Measurements from ENCODE around the gene BNIPL.

The BNIPL gene

GRCh38 chr1:151047925-151048644 is 11.7 kb downstream of the BNIPL start:
- peaks cover 34% of the 10 kb centered on the region for H3K36me3 ChIP-seq (ENCODE audit: insufficient read depth, insufficient read length, low read length)
- DNase-seq (ENCODE audit: low read depth, low spot score): peak; percentile 80

GRCh38 chr1:151048645-151049032 is 12.3 kb downstream of the BNIPL start:
- no peaks in the 10 kb centered on the region for H3K4me1 ChIP-seq (ENCODE audit: insufficient read depth, insufficient read length)
- peak overlapping the region; percentile 83 for H3K4me3 ChIP-seq (ENCODE audit: insufficient read length, low read depth)
- H3K36me3 ChIP-seq (ENCODE audit: insufficient read depth, insufficient read length, low read length): peaks cover 40% of the 10 kb centered on the region
- no peak for DNase-seq (ENCODE audit: low read depth, low spot score)
- H3K27me3 ChIP-seq (ENCODE audit: insufficient read depth, insufficient read length): no peaks in the 10 kb centered on the region
- H3K9me3 ChIP-seq (ENCODE audit: insufficient read depth, low read length): no peaks in the 10 kb centered on the region
- H3K9ac ChIP-seq (ENCODE audit: insufficient read length, low read depth): peak overlapping the region; percentile 96
- TF ChIP-seq YY1 (IDR thresholded peaks at IDR 0.05; ENCODE audit: insufficient read depth, insufficient read length) (no peak), ZNF274 (IDR thresholded peaks at IDR 0.05; ENCODE audit: low read depth, low read length) (no peak), SUZ12 (IDR thresholded peaks at IDR 0.05; ENCODE audit: extremely low read depth, insufficient read depth, insufficient read length) (no peak)

More at GRCh38 chr1:151047925-151048644, 11.7 kb downstream of the BNIPL start:
- H3K9ac ChIP-seq (ENCODE audit: insufficient read length, low read depth): peak overlapping the region; percentile 96
- H3K4me3 ChIP-seq (ENCODE audit: insufficient read length, low read depth): peak overlapping the region; percentile 83
- no peaks in the 10 kb centered on the region for H3K27me3 ChIP-seq (ENCODE audit: insufficient read depth, insufficient read length)
- TF ChIP-seq YY1 (IDR thresholded peaks at IDR 0.05; ENCODE audit: insufficient read depth, insufficient read length): peak; percentile 47
- no peak for TF ChIP-seq ZNF274 (IDR thresholded peaks at IDR 0.05; ENCODE audit: low read depth, low read length)
- no peaks in the 10 kb centered on the region for H3K9me3 ChIP-seq (ENCODE audit: insufficient read depth, low read length)
- H3K4me1 ChIP-seq (ENCODE audit: insufficient read depth, insufficient read length): no peaks in the 10 kb centered on the region

GRCh38 chr1:151049458-151049857 is 13.1 kb downstream of the BNIPL start:
- Histone ChIP-seq H3K27me3 (ENCODE audit: insufficient read depth, insufficient read length) (no peaks in the 10 kb centered on the region), H3K4me3 (ENCODE audit: insufficient read length, low read depth) (no peak overlapping the region), H3K36me3 (ENCODE audit: insufficient read depth, insufficient read length, low read length) (peaks cover 48% of the 10 kb centered on the region), H3K9ac (ENCODE audit: insufficient read length, low read depth) (no peak overlapping the region), H3K4me1 (ENCODE audit: insufficient read depth, insufficient read length) (no peaks in the 10 kb centered on the region), H3K9me3 (ENCODE audit: insufficient read depth, low read length) (no peaks in the 10 kb centered on the region)
- no peak for DNase-seq (ENCODE audit: low read depth, low spot score)
- TF ChIP-seq YY1 (IDR thresholded peaks at IDR 0.05; ENCODE audit: insufficient read depth, insufficient read length): no peak
- no peak for TF ChIP-seq SUZ12 (IDR thresholded peaks at IDR 0.05; ENCODE audit: extremely low read depth, insufficient read depth, insufficient read length)
- no peak for TF ChIP-seq ZNF274 (IDR thresholded peaks at IDR 0.05; ENCODE audit: low read depth, low read length)

GRCh38 chr1:151050051-151050688 is 13.8 kb downstream of the BNIPL start:
- H3K9me3 ChIP-seq (ENCODE audit: insufficient read depth, low read length): no peaks in the 10 kb centered on the region
- no peak for TF ChIP-seq SUZ12 (IDR thresholded peaks at IDR 0.05; ENCODE audit: extremely low read depth, insufficient read depth, insufficient read length)
- no peak for TF ChIP-seq YY1 (IDR thresholded peaks at IDR 0.05; ENCODE audit: insufficient read depth, insufficient read length)
- no peak for TF ChIP-seq ZNF274 (IDR thresholded peaks at IDR 0.05; ENCODE audit: low read depth, low read length)
- no peak overlapping the region for H3K4me3 ChIP-seq (ENCODE audit: insufficient read length, low read depth)
- DNase-seq (ENCODE audit: low read depth, low spot score): no peak
- H3K36me3 ChIP-seq (ENCODE audit: insufficient read depth, insufficient read length, low read length): peaks cover 55% of the 10 kb centered on the region
- no peaks in the 10 kb centered on the region for H3K27me3 ChIP-seq (ENCODE audit: insufficient read depth, insufficient read length)
- no peak overlapping the region for H3K9ac ChIP-seq (ENCODE audit: insufficient read length, low read depth)
- H3K4me1 ChIP-seq (ENCODE audit: insufficient read depth, insufficient read length): peaks cover under 1% of the 10 kb centered on the region

- peaks cover 12% of the 10 kb centered on the region for H3K4me1 ChIP-seq (ENCODE audit: insufficient read depth, insufficient read length)
- DNase-seq (ENCODE audit: low read depth, low spot score): no peak
- H3K27me3 ChIP-seq (ENCODE audit: insufficient read depth, insufficient read length): no peaks in the 10 kb centered on the region
- no peaks in the 10 kb centered on the region for H3K9me3 ChIP-seq (ENCODE audit: insufficient read depth, low read length)
- no peak overlapping the region for H3K9ac ChIP-seq (ENCODE audit: insufficient read length, low read depth)
- no peak for TF ChIP-seq SUZ12 (IDR thresholded peaks at IDR 0.05; ENCODE audit: extremely low read depth, insufficient read depth, insufficient read length)
- TF ChIP-seq YY1 (IDR thresholded peaks at IDR 0.05; ENCODE audit: insufficient read depth, insufficient read length): no peak
- TF ChIP-seq ZNF274 (IDR thresholded peaks at IDR 0.05; ENCODE audit: low read depth, low read length): no peak
- peaks cover 68% of the 10 kb centered on the region for H3K36me3 ChIP-seq (ENCODE audit: insufficient read depth, insufficient read length, low read length)
- H3K4me3 ChIP-seq (ENCODE audit: insufficient read length, low read depth): no peak overlapping the region
Observed at GRCh38 chr1:151051356-151052009, 15.1 kb downstream of the BNIPL start.

GRCh38 chr1:151054971-151055547 is 18.7 kb downstream of the BNIPL start:
- TF ChIP-seq YY1 (IDR thresholded peaks at IDR 0.05; ENCODE audit: insufficient read depth, insufficient read length) (no peak), SUZ12 (IDR thresholded peaks at IDR 0.05; ENCODE audit: extremely low read depth, insufficient read depth, insufficient read length) (no peak), ZNF274 (IDR thresholded peaks at IDR 0.05; ENCODE audit: low read depth, low read length) (no peak)
- H3K9ac ChIP-seq (ENCODE audit: insufficient read length, low read depth): no peak overlapping the region
- H3K9me3 ChIP-seq (ENCODE audit: insufficient read depth, low read length): no peaks in the 10 kb centered on the region
- no peak overlapping the region for H3K4me3 ChIP-seq (ENCODE audit: insufficient read length, low read depth)
- H3K27me3 ChIP-seq (ENCODE audit: insufficient read depth, insufficient read length): no peaks in the 10 kb centered on the region
- H3K36me3 ChIP-seq (ENCODE audit: insufficient read depth, insufficient read length, low read length): peaks cover 78% of the 10 kb centered on the region
- DNase-seq (ENCODE audit: low read depth, low spot score): no peak
- peaks cover 20% of the 10 kb centered on the region for H3K4me1 ChIP-seq (ENCODE audit: insufficient read depth, insufficient read length)

GRCh38 chr1:151055581-151055980 is 19.2 kb downstream of the BNIPL start:
- TF ChIP-seq SUZ12 (IDR thresholded peaks at IDR 0.05; ENCODE audit: extremely low read depth, insufficient read depth, insufficient read length) (no peak), YY1 (IDR thresholded peaks at IDR 0.05; ENCODE audit: insufficient read depth, insufficient read length) (no peak), ZNF274 (IDR thresholded peaks at IDR 0.05; ENCODE audit: low read depth, low read length) (no peak)
- Histone ChIP-seq H3K9ac (ENCODE audit: insufficient read length, low read depth) (no peak overlapping the region), H3K4me1 (ENCODE audit: insufficient read depth, insufficient read length) (peaks cover 20% of the 10 kb centered on the region), H3K36me3 (ENCODE audit: insufficient read depth, insufficient read length, low read length) (peaks cover 74% of the 10 kb centered on the region), H3K9me3 (ENCODE audit: insufficient read depth, low read length) (no peaks in the 10 kb centered on the region), H3K4me3 (ENCODE audit: insufficient read length, low read depth) (no peak overlapping the region), H3K27me3 (ENCODE audit: insufficient read depth, insufficient read length) (no peaks in the 10 kb centered on the region)
- DNase-seq (ENCODE audit: low read depth, low spot score): no peak

Data from NT2/D1 (cell line).